ENCODE measurements around the gene ZIC3.

GRCh38 chrX:137545711-137546651 lies 19.9 kb upstream of the ZIC3 start:
- no peak for TF ChIP-seq POLR2A (IDR thresholded peaks at IDR 0.05; ENCODE audit: borderline replicate concordance, extremely low read depth, insufficient read depth, insufficient read length)
- TF ChIP-seq CTCF (IDR thresholded peaks at IDR 0.05 in 2 of 3, conservative IDR thresholded peaks at IDR 0.05 in 1 of 3; ENCODE audit: borderline replicate concordance in 1 of 3, insufficient read depth in 1 of 3, low read depth in 2 of 3, low read length in 2 of 3): no peak
- TF ChIP-seq ATF3 (IDR thresholded peaks at IDR 0.05): no peak

Measured in HCT116 (cell line).